Kidney (tissue), 14 donors: ENCODE measurements around the gene EBF4. TPM values are rescaled to one million over a fixed set of nuclear protein-coding genes. Genes with fewer than 3 reads are reported as not detected.
A peak's percentile ranks its signal among the peaks of the same experiment; 100 is the strongest.

Source experiments
- DNase-seq, 5 donors: peaks; one replicate each; pipeline ENCODE4 v3.0.0-alpha.2; 2013 to 2020
- FAIRE-seq: peaks from 2 replicates; lab custom pipeline; 2012; peaks lifted over from hg19 to GRCh38; lab: Jason Lieb, UNC
- H3K27ac ChIP-seq, 2 donors: one replicate each; pipeline ENCODE4 v1.7.0; 2013; ENCODE audit warnings: low read depth in 2 of 2, low read length in 2 of 2, inconsistent platforms in 1 of 2
- H3K27me3 ChIP-seq: one replicate; pipeline ENCODE4 v1.7.1; 2013; ENCODE audit warnings: low read length, inconsistent platforms; ENCODE audit not compliant: control insufficient read depth, insufficient read depth
- H3K36me3 ChIP-seq, 3 donors: one replicate each; pipeline versions ENCODE4 v1.7.0 to v1.7.1; 2013; ENCODE audit warnings: low read length in 3 of 3, control low read depth in 1 of 3, inconsistent platforms in 1 of 3; ENCODE audit not compliant: insufficient read depth in 3 of 3, control insufficient read depth in 2 of 3
- H3K4me1 ChIP-seq, 3 donors: one replicate each; pipeline versions ENCODE4 v1.7.0 to v1.7.1; 2013; ENCODE audit warnings: low read length in 3 of 3, inconsistent platforms in 1 of 3, low read depth in 1 of 3; ENCODE audit not compliant: control insufficient read depth in 2 of 3, insufficient read depth in 2 of 3
- H3K4me3 ChIP-seq, 3 donors: one replicate each; pipeline versions ENCODE4 v1.7.0 to v1.8.1; 2013; ENCODE audit warnings: low read length in 3 of 3, control low read depth in 1 of 3, inconsistent platforms in 1 of 3
- H3K9ac ChIP-seq, 3 donors: one replicate each; pipeline versions ENCODE4 v1.7.0 to v1.7.1; 2013; ENCODE audit warnings: low read length in 3 of 3, control low read depth in 1 of 3, inconsistent platforms in 1 of 3
- H3K9me3 ChIP-seq, 3 donors: one replicate each; pipeline versions ENCODE4 v1.7.0 to v1.7.1; 2013; ENCODE audit warnings: low read length in 3 of 3, control low read depth in 1 of 3, inconsistent platforms in 1 of 3; ENCODE audit not compliant: control insufficient read depth in 2 of 3, insufficient read depth in 1 of 3
- intact Hi-C: fragments of 100-400 bp; cut with DNase I; formaldehyde crosslinking; loops from one replicate; pipeline ENCODE4 v1.11.1; 2022
- polyA plus RNA-seq: library from polyadenylated mRNA; stranded (reverse); fragments of 350-450 nt; fragmentation: Illumina TruSeq; extraction: RNeasy Lipid Tissue Mini Kit (QIAGEN cat#74804); gene quantifications from one replicate; pipeline ENCODE4 v1.2.3, GENCODE V29; 2014; ENCODE audit warnings: low read depth, low replicate concordance; ENCODE audit not compliant: insufficient read depth
- total RNA-seq: library from RNA; stranded (reverse); fragmentation: NEBNext Ultra II Directional; extraction: Animal tissue kit (Norgen Biotek cat#: 25700); gene quantifications from one replicate; pipeline ENCODE4 v1.2.1, GENCODE V29; 2021
- TF ChIP-seq, protein P1 (sequence below): IDR thresholded peaks from 3 replicates; pipeline ENCODE4 v1.5.1; 2012; ENCODE audit warnings: mild to moderate bottlenecking, moderate library complexity, borderline replicate concordance; ENCODE audit not compliant: insufficient read depth; ENCODE audit errors: extremely low read depth
- donor health status: control.
- donor health status: control.
- donor health status: control.
- donor health status: control.
- donor health status: control.
- donor health status: DM: yes; HTN: yes; CAD: no.
- donor health status: Normal renal cell carcinoma (clear cell type).

Gene EBF4
- total and polyA plus RNA-seq, 2 donors from 2014 or later: 8.8 to 10.2 TPM

DNA sequence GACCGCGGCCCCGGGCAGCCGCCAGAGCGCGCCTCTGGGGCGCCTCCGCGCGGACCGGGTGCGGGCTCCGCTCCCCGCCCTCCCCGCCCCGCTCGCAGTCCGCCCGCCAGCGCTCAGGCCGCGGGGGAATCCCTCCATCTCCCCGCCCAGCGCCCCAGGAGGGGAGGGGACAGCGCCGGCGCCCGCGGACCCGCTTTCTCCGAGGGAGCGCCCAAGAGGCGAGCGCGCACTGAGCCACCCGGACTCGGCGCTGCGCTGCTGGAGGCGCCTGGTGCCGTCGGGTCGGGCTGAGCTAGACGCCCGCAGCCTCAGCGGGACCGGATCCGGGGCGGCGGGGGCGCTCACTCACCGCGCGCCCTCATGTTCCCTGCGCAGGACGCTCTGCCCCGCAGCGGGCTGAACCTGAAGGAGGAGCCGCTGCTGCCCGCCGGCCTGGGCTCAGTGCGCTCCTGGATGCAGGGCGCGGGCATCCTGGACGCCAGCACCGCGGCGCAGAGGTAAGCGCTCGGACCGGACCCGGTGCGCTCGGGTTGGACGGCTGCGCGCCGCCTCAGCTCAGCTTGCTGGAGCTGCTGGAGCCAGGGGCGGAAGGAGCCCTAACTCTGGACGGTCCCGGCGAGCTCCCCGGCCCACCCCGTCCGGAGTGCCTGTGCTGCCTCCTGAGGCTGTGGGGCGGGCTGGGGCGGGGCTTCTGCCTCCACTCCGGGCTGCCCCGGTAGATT lies 867 bp downstream of the EBF4 start:
- H3K4me1 ChIP-seq: peaks cover 0 to 4% (median 0%) of the 10 kb centered on the region in 3 donors
- intact Hi-C loops: no loop called here
- DNase-seq: peak; percentile 45 to 84 (median 65)
- H3K27ac ChIP-seq: no peak overlapping the region
- H3K27me3 ChIP-seq: peaks cover 8% of the 10 kb centered on the region
- no peak overlapping the region for H3K9ac ChIP-seq
- TF ChIP-seq, protein P1, sequence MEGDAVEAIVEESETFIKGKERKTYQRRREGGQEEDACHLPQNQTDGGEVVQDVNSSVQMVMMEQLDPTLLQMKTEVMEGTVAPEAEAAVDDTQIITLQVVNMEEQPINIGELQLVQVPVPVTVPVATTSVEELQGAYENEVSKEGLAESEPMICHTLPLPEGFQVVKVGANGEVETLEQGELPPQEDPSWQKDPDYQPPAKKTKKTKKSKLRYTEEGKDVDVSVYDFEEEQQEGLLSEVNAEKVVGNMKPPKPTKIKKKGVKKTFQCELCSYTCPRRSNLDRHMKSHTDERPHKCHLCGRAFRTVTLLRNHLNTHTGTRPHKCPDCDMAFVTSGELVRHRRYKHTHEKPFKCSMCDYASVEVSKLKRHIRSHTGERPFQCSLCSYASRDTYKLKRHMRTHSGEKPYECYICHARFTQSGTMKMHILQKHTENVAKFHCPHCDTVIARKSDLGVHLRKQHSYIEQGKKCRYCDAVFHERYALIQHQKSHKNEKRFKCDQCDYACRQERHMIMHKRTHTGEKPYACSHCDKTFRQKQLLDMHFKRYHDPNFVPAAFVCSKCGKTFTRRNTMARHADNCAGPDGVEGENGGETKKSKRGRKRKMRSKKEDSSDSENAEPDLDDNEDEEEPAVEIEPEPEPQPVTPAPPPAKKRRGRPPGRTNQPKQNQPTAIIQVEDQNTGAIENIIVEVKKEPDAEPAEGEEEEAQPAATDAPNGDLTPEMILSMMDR: no peak
- FAIRE-seq: no peak
- no peaks in the 10 kb centered on the region for H3K9me3 ChIP-seq
- no peak overlapping the region for H3K4me3 ChIP-seq
- no peaks in the 10 kb centered on the region for H3K36me3 ChIP-seq

DNA sequence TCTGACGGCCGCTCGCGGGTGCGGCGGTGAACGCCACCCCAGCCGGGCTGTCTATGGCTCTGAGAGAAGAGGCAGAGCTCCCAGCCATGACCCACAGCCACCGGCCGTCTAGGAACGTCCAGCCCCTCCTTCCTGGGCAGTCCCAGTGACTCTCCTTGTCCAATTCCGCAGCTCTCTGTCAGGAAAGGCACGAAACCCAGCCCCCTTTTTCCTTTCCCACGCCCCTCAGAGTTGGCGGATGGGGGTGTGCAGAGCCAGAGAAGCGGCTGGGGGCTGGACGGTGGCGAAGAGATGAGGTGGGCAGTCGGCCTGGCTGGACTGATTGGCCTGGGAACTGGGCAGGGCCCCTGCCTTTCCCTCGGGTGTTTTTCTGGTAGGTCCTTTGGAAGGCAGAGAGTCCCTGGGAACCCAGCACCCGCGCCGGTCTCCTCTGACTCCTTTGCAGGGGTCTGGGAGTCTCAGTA lies 1.5 kb downstream of the EBF4 start:
- peaks cover 0 to 4% (median 0%) of the 10 kb centered on the region in 3 donors for H3K4me1 ChIP-seq
- TF ChIP-seq, protein P1: no peak
- H3K9me3 ChIP-seq: no peaks in the 10 kb centered on the region
- intact Hi-C loops: no loop called here
- peaks cover 8% of the 10 kb centered on the region for H3K27me3 ChIP-seq
- no peak overlapping the region for H3K4me3 ChIP-seq
- DNase-seq: peak in 4 of 5 donors; percentile 39 to 71 (median 52)
- H3K27ac ChIP-seq: no peak overlapping the region
- no peaks in the 10 kb centered on the region for H3K36me3 ChIP-seq
- FAIRE-seq: no peak
- H3K9ac ChIP-seq: no peak overlapping the region

DNA sequence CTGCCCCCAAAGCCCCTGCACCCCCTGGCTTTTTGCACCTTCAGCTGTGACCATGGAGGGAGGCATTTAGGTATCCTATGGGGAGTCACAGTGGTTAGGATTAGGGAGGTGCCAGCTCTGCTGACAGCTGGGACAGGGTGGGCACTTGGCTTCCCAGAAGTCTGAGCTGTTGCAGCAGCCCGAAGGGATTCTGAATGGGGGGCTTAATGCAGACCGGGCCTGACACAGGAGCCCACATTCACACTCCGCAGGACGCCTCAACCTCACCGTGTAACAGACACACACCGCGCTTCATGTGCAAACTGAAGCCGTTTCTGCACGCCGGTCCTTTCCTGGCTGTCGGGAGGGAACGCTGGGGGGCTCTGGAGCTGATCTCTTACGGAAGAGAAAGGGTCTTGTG lies 1.9 kb downstream of the EBF4 start:
- Histone ChIP-seq H3K4me3 (no peak overlapping the region), H3K27ac (no peak overlapping the region), H3K27me3 (peaks cover 8% of the 10 kb centered on the region), H3K9me3 (no peaks in the 10 kb centered on the region), H3K36me3 (no peaks in the 10 kb centered on the region), H3K4me1 (peaks cover 0 to 4% (median 0%) of the 10 kb centered on the region in 3 donors), H3K9ac (no peak overlapping the region)
- intact Hi-C loops: no loop called here
- DNase-seq (peak in 1 of 5 donors; percentile 39), FAIRE-seq (no peak)
- TF ChIP-seq, protein P1: no peak
